Spinal cord (tissue), 10 donors: ENCODE results near the gene ABHD10. TPM values are rescaled to one million over a fixed set of nuclear protein-coding genes. Genes with fewer than 3 reads are reported as not detected.

ENCODE experiments used
- DNase-seq, 6 donors: peaks; one replicate each; pipeline versions ENCODE4 v3.0.0 to v3.0.0-alpha.2; 2013 to 2015; ENCODE audit warnings: low spot score in 6 of 6, low read depth in 4 of 6
- H3K27ac ChIP-seq: one replicate; pipeline ENCODE4 v1.5.1; 2013; ENCODE audit warnings: low read depth, low read length, control low read depth
- H3K27me3 ChIP-seq: one replicate; pipeline ENCODE4 v1.6.1; 2013; ENCODE audit warnings: low read length; ENCODE audit not compliant: control insufficient read depth, insufficient read depth
- H3K36me3 ChIP-seq: one replicate; pipeline ENCODE4 v1.6.1; 2013; ENCODE audit warnings: low read length; ENCODE audit not compliant: control insufficient read depth, insufficient read depth
- H3K4me1 ChIP-seq: one replicate; pipeline ENCODE4 v1.6.1; 2013; ENCODE audit warnings: low read length; ENCODE audit not compliant: control insufficient read depth, insufficient read depth
- H3K4me3 ChIP-seq: one replicate; pipeline ENCODE4 v1.5.1; 2013; ENCODE audit warnings: low read depth, low read length, control low read depth
- H3K9me3 ChIP-seq: one replicate; pipeline ENCODE4 v1.6.1; 2013; ENCODE audit warnings: low read length; ENCODE audit not compliant: control insufficient read depth, insufficient read depth
- WGBS: methylation state at CpG from one replicate; pipeline ENCODE4 v1.1.5; 2013; ENCODE audit warnings: missing lambda C conversion rate; ENCODE audit not compliant: insufficient coverage; 5-methylcytosine and 5-hydroxymethylcytosine counted together
- polyA plus RNA-seq, 2 donors: library from polyadenylated mRNA; unstranded; fragments of 120-200 nt; gene quantifications; one replicate each; pipeline ENCODE4 v1.2.1, GENCODE V29; 2013; ENCODE audit not compliant: insufficient read length in 2 of 2
- total RNA-seq, 2 donors: library from RNA; depleted of rRNA in 1 of 2; stranded (reverse); fragments of 120-200 nt in 1 of 2; fragments of >200 nt in 1 of 2; gene quantifications; one replicate each; pipeline versions ENCODE4 v1.2.3 to v1.2.4, GENCODE V29; 2013 to 2014
- donor health status: healthy.

Gene ABHD10
- total and polyA plus RNA-seq, 4 donors = 49.2 to 85.8 (median 59.0) TPM

DNA sequence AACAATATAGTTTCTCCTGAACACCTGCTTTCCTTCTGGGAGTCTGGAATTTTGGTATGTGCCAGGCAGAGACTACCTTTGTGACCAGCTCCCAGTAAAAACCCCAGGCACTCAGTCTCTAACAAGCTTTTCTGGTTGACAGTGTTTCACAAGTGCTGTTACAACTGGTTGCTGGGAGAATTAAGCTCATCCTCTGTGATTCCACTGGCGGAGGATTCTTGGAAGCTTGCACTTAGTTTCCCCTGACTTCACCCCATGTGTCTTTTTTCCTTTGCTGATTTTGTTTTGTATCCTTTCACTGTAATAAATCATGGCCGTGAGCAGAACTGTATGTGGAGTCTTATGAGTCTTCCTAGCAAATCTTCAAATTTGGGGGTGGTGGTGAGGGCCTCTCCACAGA, 14.2 kb downstream of the ABHD10 start:
- H3K9me3 ChIP-seq = no peaks in the 10 kb centered on the region
- H3K4me1 ChIP-seq = peaks cover 1% of the 10 kb centered on the region
- H3K27ac ChIP-seq = peak overlapping the region; percentile 35
- H3K4me3 ChIP-seq = no peak overlapping the region
- no peaks in the 10 kb centered on the region for H3K36me3 ChIP-seq
- H3K27me3 ChIP-seq = no peaks in the 10 kb centered on the region
- peak in 2 of 6 donors; percentile 64 to 75 for DNase-seq
- 67% methylated on average over 1 of the region's 2 CpGs for WGBS

DNA sequence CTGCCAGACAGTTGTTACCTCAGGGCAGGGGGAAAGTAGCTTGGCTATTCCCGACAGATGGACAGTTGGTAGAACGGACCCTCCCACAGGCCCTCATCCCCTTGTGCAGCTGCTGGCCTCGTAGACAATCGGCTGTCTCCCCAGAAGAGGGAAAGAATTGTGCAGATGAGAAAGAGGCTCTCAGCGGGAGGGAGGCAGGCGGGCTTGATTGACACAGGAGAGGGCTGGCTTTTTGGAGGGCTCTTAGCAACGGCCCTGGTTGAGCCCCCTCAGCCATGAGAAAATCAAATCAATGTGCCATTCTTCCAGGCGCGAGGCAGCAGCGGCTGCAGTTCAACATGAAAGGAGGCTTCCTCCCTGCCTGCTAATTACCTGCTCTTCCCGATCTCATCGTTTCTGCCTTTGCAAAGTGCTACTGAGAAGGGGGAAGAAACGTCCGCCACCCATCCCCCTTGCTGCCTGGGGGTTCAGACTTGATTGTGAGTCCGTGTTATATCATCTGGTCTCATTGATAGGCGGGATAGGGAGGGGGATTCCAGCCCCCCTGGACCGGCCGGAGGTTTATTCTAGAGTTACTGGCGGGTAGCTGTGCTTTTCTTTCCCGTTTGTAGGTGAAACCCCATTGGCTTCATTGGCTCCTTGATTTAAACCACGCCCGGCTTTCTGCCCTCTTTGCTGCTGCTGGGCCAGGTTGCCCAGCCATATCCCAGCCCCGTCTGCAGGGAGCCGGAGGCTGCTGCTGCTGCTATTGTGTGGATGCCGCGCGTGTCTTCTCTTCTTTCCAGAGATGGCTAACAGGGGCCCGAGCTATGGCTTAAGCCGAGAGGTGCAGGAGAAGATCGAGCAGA, 20.0 kb downstream of the ABHD10 start, which contains the start of gene TAGLN3:
Gene TAGLN3 (plus strand): TSS at position 287 of the 848 bp plus-strand sequence. CDS start 501 bp downstream, at position 788.
- peak within 1 kb of the TSS; percentile 73 for H3K4me3 ChIP-seq
- WGBS = 0% methylated on average over 26 of the region's 30 CpGs
- peak in 5 of 6 donors; percentile 70 to 94 (median 78) for DNase-seq
- peaks cover 3% of the 10 kb centered on the region for H3K27me3 ChIP-seq
- H3K27ac ChIP-seq = peak within 1 kb of the TSS; percentile 86
- H3K4me1 ChIP-seq = peaks cover 34% of the 10 kb centered on the region
- no peaks in the 10 kb centered on the region for H3K9me3 ChIP-seq
- H3K36me3 ChIP-seq = peaks cover 9% of the 10 kb centered on the region

DNA sequence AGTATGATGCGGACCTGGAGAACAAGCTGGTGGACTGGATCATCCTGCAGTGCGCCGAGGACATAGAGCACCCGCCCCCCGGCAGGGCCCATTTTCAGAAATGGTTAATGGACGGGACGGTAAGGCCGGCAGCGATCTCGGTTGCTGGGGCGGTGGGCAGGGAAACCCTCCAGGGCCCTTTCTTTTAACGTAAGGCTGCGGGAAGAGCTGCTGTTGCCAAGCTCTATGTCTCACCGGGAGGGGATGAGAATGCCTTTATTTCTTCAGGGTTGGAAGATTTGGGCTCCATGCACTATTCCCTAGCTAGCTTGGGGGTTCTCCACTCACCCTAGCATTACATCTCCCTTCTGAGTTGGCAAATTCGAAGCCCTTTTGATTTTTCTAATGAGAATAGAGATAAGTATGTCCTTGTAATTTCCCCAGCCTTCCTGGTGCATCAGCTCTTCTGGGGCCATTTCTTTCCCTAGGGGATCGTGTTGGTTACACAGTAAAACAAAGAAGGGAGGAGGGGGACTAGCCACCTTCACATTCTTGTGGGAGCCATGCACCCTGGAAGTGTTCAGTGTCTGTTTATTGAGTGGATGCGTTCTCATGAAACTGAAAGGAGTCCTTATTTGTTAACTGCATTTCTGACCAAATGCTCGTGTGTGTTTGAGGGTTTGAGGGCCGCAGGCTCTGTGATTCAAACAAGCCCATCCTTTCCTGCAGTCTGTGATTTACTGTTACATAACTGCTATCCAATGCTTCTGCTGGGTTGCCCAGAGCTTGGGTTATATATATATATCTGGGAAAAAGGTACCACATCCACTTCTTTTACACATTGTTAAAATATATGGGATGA, 20.9 kb downstream of the ABHD10 start:
- Histone ChIP-seq H3K4me1 (peaks cover 34% of the 10 kb centered on the region), H3K36me3 (peaks cover 12% of the 10 kb centered on the region), H3K4me3 (peak overlapping the region; percentile 73), H3K27me3 (peaks cover 3% of the 10 kb centered on the region), H3K27ac (peak overlapping the region; percentile 86), H3K9me3 (no peaks in the 10 kb centered on the region)
- under 1% methylated on average over 13 of the region's 19 CpGs for WGBS
- DNase-seq = peak in 2 of 6 donors; percentile 81 to 87

DNA sequence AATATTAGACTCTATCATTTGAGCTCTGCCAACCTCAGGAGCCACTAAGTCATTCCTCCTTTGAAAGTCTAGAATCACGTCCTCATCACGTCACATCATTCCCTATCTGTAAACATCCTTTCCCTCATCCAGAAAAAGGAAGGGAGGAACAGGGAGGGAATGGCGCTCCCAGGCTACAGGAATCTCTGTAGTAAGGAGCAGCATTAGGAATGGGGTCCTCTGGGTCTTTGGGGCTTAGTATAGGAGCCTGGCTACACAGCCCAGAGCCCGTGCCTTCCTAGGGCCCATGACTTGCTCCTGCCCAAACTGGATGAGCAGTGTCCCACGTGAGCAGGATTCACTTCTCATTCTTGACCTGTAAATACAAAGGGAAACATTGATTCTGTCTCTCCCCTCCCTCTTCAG, 21.5 kb downstream of the ABHD10 start:
- Histone ChIP-seq H3K27ac (peak overlapping the region; percentile 86), H3K4me1 (peaks cover 34% of the 10 kb centered on the region), H3K4me3 (peak overlapping the region; percentile 73), H3K27me3 (peaks cover 3% of the 10 kb centered on the region), H3K36me3 (peaks cover 15% of the 10 kb centered on the region), H3K9me3 (no peaks in the 10 kb centered on the region)
- DNase-seq = peak in 2 of 6 donors; percentile 66 to 79
- WGBS = 33% methylated on average over 2 of the region's 5 CpGs

DNA sequence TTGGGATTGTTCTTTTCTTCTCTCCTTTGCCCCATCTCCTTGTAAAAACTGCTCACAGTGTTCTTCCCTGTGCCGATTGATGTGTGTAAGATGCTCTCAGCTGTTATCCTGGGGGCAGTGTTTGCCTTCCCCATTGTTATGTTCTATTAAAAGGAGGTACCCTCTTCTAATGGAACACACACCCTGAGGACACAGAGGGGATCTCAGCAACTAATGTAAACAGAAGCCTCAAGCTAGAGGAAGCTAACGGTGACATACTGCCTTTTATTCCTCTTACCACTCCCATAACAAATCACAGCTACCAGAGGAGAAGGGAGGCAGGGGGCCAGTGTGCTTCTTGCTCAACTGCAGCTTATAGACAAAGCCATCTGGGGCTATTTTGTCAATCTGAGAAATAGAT, 22.1 kb downstream of the ABHD10 start:
- H3K36me3 ChIP-seq = peaks cover 15% of the 10 kb centered on the region
- peaks cover 3% of the 10 kb centered on the region for H3K27me3 ChIP-seq
- H3K4me3 ChIP-seq = peak overlapping the region; percentile 73
- peak in 2 of 6 donors; percentile 49 to 75 for DNase-seq
- H3K27ac ChIP-seq = no peak overlapping the region
- H3K4me1 ChIP-seq = peaks cover 34% of the 10 kb centered on the region
- H3K9me3 ChIP-seq = no peaks in the 10 kb centered on the region
- WGBS = 0% methylated on average over 1 of the region's 2 CpGs

DNA sequence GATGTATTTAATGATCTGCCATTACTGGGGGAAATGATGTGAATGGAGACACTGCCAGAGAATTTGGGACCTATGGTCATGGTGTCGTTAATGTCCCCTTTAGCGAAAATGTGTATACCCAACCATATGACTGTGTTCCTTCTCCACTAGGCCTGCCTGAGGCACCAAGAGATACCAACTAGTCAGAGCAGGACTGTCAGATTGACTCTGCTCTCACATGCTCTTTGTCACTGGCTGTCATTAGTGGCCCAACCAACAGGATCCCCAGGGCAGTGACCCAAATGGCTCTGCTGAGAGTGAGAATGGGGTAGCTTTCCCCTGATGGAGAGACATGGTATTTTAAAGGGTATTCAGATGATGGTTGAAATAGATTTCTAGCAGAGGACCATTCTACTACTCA, 22.7 kb downstream of the ABHD10 start:
- no peak overlapping the region for H3K27ac ChIP-seq
- H3K36me3 ChIP-seq = peaks cover 15% of the 10 kb centered on the region
- H3K9me3 ChIP-seq = no peaks in the 10 kb centered on the region
- H3K27me3 ChIP-seq = peaks cover 3% of the 10 kb centered on the region
- peaks cover 34% of the 10 kb centered on the region for H3K4me1 ChIP-seq
- DNase-seq = no peak
- H3K4me3 ChIP-seq = peak overlapping the region; percentile 10
- WGBS = 56% methylated on average over 2 of the region's 2 CpGs

DNA sequence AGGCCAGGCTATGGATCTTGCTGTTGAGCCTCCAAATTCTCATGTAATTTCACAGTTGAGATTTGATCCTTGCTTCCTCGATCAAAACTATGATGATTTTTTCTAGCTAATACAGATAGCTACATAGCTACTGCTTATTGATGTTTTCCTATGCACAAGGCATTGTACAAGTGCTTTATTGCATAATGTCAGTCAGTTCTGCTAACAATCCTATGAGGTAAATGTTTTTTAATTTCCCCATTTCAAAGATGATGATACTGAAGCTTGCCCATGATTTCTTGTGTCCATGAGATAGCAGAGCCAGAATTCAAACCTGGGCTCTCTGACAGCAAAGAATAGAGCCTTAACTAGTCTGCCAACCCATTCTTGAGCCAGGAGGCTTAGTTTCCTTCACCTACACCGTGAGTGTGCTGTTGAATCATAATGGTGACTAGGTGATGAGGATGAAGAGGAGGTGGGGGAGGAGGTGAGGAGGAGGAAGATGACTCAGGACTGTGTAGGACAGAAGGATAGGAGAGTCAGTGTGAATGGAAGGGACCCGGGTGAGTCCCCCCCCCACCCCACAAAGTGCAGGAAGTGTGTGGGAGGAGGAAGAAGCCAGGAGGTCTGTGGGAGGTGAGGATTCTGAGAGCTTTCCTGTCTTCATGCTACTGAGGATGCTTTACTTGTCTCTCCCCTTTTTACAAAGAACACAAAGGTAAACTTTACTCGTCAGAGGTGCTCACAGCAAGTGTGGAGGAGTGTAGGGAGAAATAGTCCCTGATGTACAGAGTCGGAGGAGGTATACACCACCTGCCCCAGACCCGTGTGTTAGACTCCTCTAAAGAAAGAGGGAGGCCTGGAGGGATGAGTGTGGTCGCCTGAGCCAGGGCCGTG, 23.5 kb downstream of the ABHD10 start:
- H3K4me3 ChIP-seq = no peak overlapping the region
- peaks cover 15% of the 10 kb centered on the region for H3K36me3 ChIP-seq
- H3K27ac ChIP-seq = no peak overlapping the region
- H3K9me3 ChIP-seq = no peaks in the 10 kb centered on the region
- no peak for DNase-seq
- peaks cover 34% of the 10 kb centered on the region for H3K4me1 ChIP-seq
- WGBS = 72% methylated on average over 3 of the region's 8 CpGs
- peaks cover 3% of the 10 kb centered on the region for H3K27me3 ChIP-seq

DNA sequence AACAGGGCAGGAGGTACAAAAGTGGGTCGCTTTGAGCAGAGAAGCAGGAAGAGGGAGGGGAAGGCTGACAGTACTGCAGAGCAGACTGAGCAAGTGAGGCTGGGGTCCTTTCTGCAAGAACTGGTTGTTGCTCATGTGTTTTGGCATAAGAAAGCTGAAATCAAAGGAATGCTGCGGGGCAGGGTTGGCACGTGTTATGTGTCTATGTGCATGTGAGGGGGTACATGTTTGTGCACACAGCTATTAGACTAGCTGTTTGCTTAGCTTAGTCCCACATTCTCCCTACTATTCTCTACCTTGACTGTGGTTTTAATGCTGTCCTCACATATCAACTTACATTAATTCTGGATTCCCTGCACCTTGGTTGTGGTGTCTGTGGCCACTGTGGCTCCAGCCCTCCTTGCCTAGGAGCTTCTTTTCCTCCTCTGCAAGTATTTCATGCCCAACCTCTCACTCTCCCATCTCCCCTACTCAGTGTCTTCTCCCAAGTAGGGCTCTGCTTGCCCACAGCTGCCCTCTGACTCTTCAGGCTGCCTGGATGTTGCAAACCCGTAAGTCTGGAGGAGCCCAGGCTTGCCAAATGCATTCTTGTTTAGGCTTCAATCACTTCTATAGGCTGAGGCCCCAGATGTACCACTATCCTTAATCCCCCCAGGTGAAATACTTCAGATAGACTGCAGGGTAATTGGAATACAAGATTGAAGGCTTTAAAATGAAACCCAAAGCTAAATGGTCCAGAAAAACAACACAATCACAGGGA, 24.7 kb downstream of the ABHD10 start:
- no peak for DNase-seq
- H3K36me3 ChIP-seq = peaks cover 15% of the 10 kb centered on the region
- no peak overlapping the region for H3K4me3 ChIP-seq
- H3K27me3 ChIP-seq = peaks cover 3% of the 10 kb centered on the region
- H3K27ac ChIP-seq = no peak overlapping the region
- 57% methylated on average over 2 of the region's 4 CpGs for WGBS
- H3K4me1 ChIP-seq = peaks cover 31% of the 10 kb centered on the region
- no peaks in the 10 kb centered on the region for H3K9me3 ChIP-seq
